ENCODE results near the gene TARBP1. TPM values are rescaled to one million over a fixed set of nuclear protein-coding genes. Genes with fewer than 3 reads are reported as not detected.

TARBP1 gene
- total and polyA plus RNA-seq, 2 of the 13 experiments (the other 11 are each of a cell fraction or from before 2014, with no cell fraction given) = 37.7 to 67.0 TPM

DNA sequence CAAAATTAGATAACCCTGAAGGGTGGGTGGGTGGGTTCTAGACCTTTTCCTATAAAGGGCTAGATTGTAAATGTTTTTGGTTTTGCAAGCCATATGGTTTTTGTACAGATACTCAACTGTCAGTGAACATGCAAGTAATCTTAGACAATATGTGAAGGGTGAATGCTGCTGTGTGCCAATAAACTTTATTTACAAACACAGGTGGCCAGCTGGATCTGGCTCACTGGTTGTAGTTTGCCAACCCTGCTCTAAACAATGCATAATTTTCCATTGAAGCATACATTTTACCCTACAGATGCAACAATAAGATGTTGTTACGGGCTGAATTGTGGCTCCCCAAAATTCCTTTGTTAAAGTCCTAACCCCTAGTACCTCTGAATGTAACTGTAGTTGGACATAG, 18.6 kb upstream of the TARBP1 start (continued):
- TF ChIP-seq, protein P1, sequence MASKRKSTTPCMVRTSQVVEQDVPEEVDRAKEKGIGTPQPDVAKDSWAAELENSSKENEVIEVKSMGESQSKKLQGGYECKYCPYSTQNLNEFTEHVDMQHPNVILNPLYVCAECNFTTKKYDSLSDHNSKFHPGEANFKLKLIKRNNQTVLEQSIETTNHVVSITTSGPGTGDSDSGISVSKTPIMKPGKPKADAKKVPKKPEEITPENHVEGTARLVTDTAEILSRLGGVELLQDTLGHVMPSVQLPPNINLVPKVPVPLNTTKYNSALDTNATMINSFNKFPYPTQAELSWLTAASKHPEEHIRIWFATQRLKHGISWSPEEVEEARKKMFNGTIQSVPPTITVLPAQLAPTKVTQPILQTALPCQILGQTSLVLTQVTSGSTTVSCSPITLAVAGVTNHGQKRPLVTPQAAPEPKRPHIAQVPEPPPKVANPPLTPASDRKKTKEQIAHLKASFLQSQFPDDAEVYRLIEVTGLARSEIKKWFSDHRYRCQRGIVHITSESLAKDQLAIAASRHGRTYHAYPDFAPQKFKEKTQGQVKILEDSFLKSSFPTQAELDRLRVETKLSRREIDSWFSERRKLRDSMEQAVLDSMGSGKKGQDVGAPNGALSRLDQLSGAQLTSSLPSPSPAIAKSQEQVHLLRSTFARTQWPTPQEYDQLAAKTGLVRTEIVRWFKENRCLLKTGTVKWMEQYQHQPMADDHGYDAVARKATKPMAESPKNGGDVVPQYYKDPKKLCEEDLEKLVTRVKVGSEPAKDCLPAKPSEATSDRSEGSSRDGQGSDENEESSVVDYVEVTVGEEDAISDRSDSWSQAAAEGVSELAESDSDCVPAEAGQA (IDR thresholded peaks at IDR 0.05; ENCODE audit: low read depth) = no peak
- TF ChIP-seq, protein P1 (CRISPR knock-in tag; IDR thresholded peaks at IDR 0.05; ENCODE audit: borderline replicate concordance) = no peak
- TF ChIP-seq, protein P2, sequence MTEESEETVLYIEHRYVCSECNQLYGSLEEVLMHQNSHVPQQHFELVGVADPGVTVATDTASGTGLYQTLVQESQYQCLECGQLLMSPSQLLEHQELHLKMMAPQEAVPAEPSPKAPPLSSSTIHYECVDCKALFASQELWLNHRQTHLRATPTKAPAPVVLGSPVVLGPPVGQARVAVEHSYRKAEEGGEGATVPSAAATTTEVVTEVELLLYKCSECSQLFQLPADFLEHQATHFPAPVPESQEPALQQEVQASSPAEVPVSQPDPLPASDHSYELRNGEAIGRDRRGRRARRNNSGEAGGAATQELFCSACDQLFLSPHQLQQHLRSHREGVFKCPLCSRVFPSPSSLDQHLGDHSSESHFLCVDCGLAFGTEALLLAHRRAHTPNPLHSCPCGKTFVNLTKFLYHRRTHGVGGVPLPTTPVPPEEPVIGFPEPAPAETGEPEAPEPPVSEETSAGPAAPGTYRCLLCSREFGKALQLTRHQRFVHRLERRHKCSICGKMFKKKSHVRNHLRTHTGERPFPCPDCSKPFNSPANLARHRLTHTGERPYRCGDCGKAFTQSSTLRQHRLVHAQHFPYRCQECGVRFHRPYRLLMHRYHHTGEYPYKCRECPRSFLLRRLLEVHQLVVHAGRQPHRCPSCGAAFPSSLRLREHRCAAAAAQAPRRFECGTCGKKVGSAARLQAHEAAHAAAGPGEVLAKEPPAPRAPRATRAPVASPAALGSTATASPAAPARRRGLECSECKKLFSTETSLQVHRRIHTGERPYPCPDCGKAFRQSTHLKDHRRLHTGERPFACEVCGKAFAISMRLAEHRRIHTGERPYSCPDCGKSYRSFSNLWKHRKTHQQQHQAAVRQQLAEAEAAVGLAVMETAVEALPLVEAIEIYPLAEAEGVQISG (CRISPR knock-in tag; IDR thresholded peaks at IDR 0.05) = no peak
